Measurements from ENCODE around the gene RWDD3. TPM values are rescaled to one million over a fixed set of nuclear protein-coding genes. Genes with fewer than 3 reads are reported as not detected.

The RWDD3 gene
- total RNA-seq, 1 donor = 11.2 TPM

- H2AFZ ChIP-seq (ENCODE audit: low read length) = no peak overlapping the region
- TF ChIP-seq CTCF (IDR thresholded peaks at IDR 0.05; ENCODE audit: extremely low read depth, low read depth, low read length) = no peak
- no peak overlapping the region for H3K4me2 ChIP-seq (ENCODE audit: insufficient read depth, low read length)
- H3K4me1 ChIP-seq (ENCODE audit: insufficient read depth, low read length) = no peaks in the 10 kb centered on the region
- DNase-seq (ENCODE audit: insufficient read length, low spot score, missing footprints) = no peak
- H3K27ac ChIP-seq (ENCODE audit: low read depth, low read length) = no peak overlapping the region
- no peaks in the 10 kb centered on the region for H3K9me3 ChIP-seq (ENCODE audit: low read depth, low read length)
- H3K36me3 ChIP-seq (ENCODE audit: insufficient read depth, low read length) = no peaks in the 10 kb centered on the region
- H3K4me3 ChIP-seq (ENCODE audit: insufficient read depth, low read length) = no peak overlapping the region
- H3K79me2 ChIP-seq (ENCODE audit: insufficient read depth, low read length) = no peaks in the 10 kb centered on the region
- H4K20me1 ChIP-seq (ENCODE audit: insufficient read depth, low read length) = no peaks in the 10 kb centered on the region
- no peaks in the 10 kb centered on the region for H3K27me3 ChIP-seq (ENCODE audit: insufficient read depth, low read length)
Observed at GRCh38 chr1:95286479-95286878, 52.5 kb downstream of the RWDD3 start.

DNA sequence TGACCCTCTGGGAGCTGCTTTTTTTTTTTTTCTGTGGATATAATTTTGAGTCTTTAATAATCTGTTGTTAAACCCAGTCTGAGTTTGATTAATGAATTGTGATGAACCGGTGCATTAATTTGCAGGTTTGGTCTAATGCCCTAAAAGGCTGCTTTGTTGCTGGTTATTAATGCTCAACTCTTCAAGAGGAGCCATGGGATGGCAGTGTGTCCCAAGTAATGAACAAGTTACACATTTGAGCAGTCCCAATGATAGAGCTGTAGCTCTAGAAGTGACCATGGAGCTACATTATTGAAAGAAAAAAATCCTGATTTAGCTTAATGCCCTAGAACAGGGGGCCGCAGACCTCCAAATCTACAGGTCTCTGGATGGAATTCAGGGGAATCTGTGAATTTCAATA lies 53.1 kb downstream of the RWDD3 start:
- Histone ChIP-seq H4K20me1 (ENCODE audit: insufficient read depth, low read length) (no peaks in the 10 kb centered on the region), H2AFZ (ENCODE audit: low read length) (no peak overlapping the region), H3K36me3 (ENCODE audit: insufficient read depth, low read length) (no peaks in the 10 kb centered on the region), H3K9me3 (ENCODE audit: low read depth, low read length) (no peaks in the 10 kb centered on the region), H3K4me2 (ENCODE audit: insufficient read depth, low read length) (no peak overlapping the region), H3K27me3 (ENCODE audit: insufficient read depth, low read length) (no peaks in the 10 kb centered on the region), H3K27ac (ENCODE audit: low read depth, low read length) (no peak overlapping the region), H3K4me1 (ENCODE audit: insufficient read depth, low read length) (no peaks in the 10 kb centered on the region), H3K4me3 (ENCODE audit: insufficient read depth, low read length) (no peak overlapping the region), H3K79me2 (ENCODE audit: insufficient read depth, low read length) (no peaks in the 10 kb centered on the region)
- no peak for TF ChIP-seq CTCF (IDR thresholded peaks at IDR 0.05; ENCODE audit: extremely low read depth, low read depth, low read length)
- no peak for DNase-seq (ENCODE audit: insufficient read length, low spot score, missing footprints)

DNA sequence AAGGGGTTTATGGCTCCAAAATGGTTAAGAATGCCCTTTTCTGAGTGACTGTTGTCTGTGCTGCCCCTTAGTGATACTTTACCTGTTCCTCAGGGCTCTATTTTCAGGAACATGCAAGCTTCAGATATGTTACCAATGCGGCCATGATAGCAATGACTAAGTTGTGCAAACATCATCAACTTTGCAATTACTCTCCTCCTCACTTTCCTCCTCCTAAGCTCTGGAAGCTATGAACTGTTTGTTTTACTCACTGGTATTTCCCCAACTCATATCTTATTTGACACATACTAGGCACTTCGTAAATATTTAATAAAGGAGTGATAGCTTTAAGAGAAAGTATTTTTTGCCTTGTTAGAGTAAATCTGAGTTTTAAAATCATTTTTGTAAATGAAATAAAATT lies 53.8 kb downstream of the RWDD3 start:
- Histone ChIP-seq H3K27me3 (ENCODE audit: insufficient read depth, low read length) (no peaks in the 10 kb centered on the region), H3K4me3 (ENCODE audit: insufficient read depth, low read length) (no peak overlapping the region), H3K9me3 (ENCODE audit: low read depth, low read length) (no peaks in the 10 kb centered on the region), H4K20me1 (ENCODE audit: insufficient read depth, low read length) (no peaks in the 10 kb centered on the region), H3K27ac (ENCODE audit: low read depth, low read length) (no peak overlapping the region), H3K4me2 (ENCODE audit: insufficient read depth, low read length) (no peak overlapping the region), H3K79me2 (ENCODE audit: insufficient read depth, low read length) (no peaks in the 10 kb centered on the region), H3K4me1 (ENCODE audit: insufficient read depth, low read length) (no peaks in the 10 kb centered on the region), H3K36me3 (ENCODE audit: insufficient read depth, low read length) (no peaks in the 10 kb centered on the region), H2AFZ (ENCODE audit: low read length) (no peak overlapping the region)
- no peak for TF ChIP-seq CTCF (IDR thresholded peaks at IDR 0.05; ENCODE audit: extremely low read depth, low read depth, low read length)
- no peak for DNase-seq (ENCODE audit: insufficient read length, low spot score, missing footprints)

Other genes starting within 250 kb of the RWDD3 start
- gene ALG14, start 161.3 kb upstream of the RWDD3 start, total RNA-seq = 1.4 and 2.7 TPM in 2 replicates
- 2.2 and 2.4 TPM in 2 replicates for gene TLCD4, start 116.9 kb upstream of the RWDD3 start, total RNA-seq

All from osteoblast (primary cell).